CD4-positive, alpha-beta T cell treated with Interleukin-2 at 100 ng/mL for 4 hours (primary cell): ENCODE measurements around the gene UBR4.
A peak's percentile ranks its signal among the peaks of the same experiment; 100 is the strongest.
"Not testable (repeated sequence)": the region's sequence is repeated elsewhere in the genome, so short reads cannot be mapped to it uniquely, and the experiment has no call there.

ENCODE experiments used
- DNase-seq: peaks from one replicate; pipeline ENCODE4 v3.0.0-alpha.2; 2020; ENCODE audit warnings: low spot score

The UBR4 gene

GRCh38 chr1:19190468-19190867 lies 19.6 kb downstream of the UBR4 start:
- DNase-seq: no peak

DNA sequence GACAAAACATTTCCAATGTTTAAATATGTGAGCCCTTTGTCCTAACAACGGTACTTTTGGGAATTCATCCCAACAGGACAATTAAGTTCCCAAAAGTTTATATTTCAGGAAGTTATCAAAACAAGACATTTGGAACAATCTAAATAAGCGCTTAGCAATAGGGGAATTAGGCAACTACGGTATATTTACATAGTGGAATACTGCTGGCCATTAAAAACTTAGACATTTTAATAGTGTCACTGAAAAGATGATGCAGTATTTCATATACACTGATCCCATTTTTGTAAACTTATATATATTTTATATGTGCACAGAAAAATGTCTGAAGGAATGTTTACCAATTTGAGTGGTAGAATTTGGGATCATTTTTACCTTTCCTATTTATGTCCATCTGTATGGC lies 20.8 kb downstream of the UBR4 start:
- DNase-seq: no peak

DNA sequence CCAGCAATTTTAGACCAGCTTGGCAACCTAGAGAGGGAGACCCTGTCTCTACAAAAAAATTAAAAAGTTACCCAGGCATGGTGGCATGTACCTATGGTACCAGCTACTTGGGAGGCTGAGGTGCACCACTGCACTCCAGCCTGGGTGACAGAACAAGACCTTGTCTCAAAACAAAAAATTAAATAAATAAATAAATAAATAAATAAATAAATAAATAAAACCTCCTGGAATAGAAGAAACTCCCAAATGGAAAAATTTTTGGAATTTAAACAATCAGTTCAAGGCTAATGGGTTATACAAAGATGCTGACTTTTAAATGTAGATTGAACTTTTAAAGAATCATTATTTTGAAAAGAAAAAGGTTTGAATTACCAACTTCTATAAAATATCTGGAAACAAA lies 22.2 kb downstream of the UBR4 start:
- DNase-seq: no peak

DNA sequence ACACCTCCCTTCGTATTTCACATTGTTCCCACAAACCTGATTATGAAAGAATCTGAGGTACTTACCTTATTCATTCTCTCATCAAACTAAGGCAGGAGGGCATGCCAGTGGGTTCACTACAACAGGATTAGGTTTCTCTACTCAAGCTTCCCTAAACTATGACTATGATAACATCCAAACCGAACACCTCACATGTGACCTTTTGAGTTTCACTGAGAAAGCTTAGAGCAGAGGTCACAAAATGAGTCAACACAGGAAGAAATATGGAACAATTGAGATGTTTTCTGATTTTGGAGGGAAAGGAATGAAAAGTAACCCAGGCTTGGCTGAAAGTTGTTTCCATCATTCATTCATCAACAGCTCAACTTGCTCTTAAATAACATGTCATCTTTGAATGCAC lies 24.1 kb downstream of the UBR4 start:
- no peak for DNase-seq

DNA sequence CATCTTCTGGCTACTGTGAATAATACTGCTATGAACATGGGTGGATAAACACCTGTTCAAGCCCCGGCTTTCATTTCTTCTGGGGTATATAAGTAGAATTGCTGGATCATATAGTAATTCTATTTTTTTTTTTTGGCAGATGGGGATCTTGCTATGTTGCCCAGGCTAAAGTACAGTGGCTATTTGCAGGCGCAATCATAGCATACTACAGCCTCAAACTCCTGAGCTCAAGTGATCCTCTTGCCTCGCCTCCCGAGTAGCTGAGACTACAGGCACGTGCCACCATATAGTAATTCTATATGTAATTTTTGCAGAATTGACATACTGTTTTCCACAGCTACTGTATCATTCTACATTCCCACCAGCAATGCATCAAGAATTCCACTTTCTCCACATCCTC lies 27.8 kb downstream of the UBR4 start:
- DNase-seq: no peak

DNA sequence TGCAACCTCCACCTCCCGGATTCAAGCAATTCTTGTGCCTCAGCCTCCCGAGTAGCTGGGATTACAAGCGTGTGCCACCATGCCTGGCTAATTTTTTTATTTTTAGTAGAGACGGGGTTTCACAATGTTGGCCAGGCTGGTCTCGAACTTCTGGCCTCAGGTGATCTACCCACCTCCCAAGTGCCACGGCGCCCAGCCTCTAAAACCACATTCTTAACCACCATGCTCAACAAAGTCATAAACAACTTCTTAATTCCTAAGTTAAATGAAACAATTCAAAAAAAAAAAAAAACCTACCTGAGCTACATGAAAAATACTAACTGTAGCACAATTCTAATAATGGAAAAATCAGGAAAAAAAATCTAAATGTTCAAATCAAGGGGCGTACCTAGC lies 29.8 kb downstream of the UBR4 start:
- DNase-seq: not testable (repeated sequence)

DNA sequence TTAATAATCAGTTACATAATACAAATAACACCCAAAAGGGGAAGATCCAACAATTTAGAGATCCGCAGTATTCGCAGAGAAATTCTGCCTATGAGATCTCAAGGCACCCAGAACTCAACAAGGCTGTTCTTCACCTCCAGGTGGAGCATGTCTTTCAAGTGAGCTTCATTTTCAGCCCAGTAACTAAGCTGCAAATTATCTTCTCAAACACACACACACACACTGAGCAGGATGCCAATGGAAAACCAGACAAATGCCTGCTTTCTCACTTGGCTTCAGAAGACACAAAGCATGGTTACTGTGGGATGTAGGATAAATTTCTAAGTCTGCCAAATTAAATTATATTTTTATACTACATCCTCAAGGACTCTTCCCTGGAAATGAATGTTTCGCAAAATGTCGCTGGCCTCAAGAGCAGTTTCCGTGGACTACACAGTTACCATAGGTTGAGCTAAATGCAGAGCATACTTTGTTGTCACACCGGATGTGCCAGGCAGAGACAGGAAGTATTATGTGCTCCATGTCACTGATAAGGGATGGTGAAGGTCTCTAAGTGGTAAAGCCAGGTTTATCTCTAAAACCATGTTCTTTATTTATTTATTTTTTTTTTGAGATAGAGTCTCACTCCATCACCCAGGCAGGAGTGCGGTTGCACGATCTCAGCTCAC lies 30.3 kb downstream of the UBR4 start:
- peak; percentile 20 for DNase-seq

DNA sequence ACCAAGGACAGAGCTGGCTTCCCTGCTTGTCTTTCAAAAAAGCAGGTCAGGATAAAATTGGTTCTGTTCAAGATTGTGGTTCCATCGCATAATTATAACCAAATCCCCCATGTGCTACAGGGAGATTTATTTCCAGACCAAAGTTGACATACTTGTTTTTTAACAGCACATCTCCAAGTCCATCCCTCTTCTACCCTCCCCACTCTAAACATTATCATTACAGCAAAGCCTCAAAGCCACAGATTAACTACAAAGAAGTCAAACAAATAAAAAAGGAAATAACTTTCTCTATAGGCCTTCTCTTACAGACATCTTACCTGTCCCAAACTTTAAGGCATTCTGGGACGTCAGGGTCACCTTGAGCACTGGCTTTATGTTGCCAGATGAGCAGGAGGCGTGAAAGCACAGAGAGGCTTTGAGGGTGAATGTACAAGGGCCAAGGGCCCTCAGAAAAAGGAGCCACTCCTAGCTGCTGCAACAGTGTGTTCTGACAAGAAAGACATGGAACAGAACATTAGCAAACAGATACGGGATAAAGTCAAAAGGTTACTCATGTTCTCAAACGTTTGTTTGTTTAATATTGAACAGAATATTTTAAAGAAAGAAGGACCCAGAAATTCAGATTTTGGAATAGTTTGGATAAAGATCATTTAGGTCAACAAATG lies 31.2 kb downstream of the UBR4 start:
- DNase-seq: no peak

- DNase-seq: no peak
These were observed 32.3 kb downstream of the UBR4 start for GRCh38 chr1:19177811-19178210.

DNA sequence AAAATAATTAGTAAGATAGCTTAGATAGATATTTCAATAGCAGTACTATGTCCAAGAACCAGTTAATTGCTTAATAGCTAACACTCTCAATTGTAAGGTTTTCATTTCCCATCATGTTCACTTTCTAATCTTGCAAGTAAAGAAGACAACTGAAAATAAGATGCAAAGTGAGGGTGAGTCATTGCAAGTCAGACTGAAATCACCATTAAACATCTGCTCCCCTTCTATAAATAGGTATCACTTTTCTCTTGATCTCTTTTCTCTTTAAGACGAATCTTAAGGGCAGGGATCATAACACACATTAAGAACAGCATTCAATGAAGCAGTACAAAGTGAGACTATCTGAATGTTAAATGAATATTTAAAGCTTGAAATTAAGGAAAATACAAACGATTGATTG lies 40.4 kb downstream of the UBR4 start:
- no peak for DNase-seq

DNA sequence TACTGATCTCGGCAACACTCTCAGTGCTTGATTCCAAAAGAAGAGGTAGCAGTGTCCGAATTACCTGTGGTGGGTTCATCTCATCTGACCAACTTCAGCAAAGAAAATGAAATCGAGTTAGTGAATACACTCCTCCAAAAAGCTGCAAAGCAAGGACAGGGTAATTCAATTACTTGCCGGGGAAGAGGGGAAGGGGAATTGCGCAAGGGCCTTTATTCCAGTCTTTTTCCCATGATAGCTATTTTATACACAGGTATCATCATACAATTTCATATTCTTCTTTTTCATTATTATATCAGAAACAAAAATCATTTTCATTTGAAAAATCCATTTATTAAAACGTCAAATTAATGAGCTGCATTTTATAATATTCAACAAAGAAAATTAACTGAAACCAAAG lies 42.9 kb downstream of the UBR4 start:
- no peak for DNase-seq

- DNase-seq: no peak
These were observed 44.0 kb downstream of the UBR4 start for GRCh38 chr1:19166066-19166465.

- no peak for DNase-seq
These were observed 44.6 kb downstream of the UBR4 start for GRCh38 chr1:19165501-19165900.

DNA sequence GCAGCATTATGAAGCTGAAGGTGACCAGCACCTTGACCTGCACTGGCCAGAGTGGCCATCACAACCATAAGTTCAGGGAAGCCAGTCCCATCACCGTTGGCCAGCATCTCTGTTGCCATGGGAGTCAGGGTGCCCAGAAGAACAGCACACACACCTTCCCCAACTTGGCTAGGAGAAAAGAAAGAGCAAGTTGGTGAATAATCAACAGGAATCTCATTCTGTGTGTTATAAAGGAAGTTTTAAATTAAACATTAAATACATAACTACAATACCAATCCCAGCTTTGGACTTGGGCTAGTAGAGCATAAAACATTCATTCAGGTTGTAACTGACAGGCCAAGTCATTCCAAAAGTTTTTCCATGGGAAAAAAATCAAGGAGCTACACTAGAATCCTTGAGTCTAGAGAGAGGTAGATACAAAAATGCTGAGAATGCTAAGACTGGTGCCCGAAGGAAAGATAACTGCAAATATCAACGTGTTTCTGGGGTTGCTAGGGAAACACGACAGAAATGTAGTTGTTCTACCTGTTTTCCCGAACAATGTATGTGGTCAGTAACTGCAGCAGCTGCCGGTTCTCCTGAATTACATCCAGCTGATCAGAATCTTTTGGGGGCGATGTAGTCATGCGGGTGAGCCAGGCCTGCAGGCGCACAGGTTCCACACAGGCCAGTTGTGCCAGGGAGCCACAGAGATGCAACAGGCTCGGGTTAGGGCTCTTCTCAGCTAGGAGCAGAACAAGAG lies 45.6 kb downstream of the UBR4 start:
- no peak for DNase-seq

GRCh38 chr1:19163261-19163660 lies 46.8 kb downstream of the UBR4 start:
- DNase-seq: no peak

DNA sequence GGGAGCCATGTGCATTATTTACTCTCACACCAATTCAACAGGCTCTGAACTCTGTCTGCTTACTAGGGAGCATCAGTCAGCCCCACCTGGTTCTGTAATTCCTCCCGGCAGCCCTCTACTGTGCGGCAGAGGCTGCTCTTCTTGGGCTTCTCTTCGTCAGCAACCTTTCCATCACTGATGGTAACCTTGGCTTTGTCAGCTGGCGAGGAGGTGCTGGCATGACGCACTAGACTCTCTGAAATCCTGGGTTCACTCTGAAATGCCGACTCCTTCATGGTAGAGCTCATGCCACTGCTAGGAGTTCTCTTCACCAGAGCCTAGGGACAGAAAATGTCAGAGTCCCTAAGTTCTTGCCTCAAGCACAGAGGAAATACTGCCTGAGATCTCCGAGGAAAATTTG lies 49.2 kb downstream of the UBR4 start:
- DNase-seq: no peak

DNA sequence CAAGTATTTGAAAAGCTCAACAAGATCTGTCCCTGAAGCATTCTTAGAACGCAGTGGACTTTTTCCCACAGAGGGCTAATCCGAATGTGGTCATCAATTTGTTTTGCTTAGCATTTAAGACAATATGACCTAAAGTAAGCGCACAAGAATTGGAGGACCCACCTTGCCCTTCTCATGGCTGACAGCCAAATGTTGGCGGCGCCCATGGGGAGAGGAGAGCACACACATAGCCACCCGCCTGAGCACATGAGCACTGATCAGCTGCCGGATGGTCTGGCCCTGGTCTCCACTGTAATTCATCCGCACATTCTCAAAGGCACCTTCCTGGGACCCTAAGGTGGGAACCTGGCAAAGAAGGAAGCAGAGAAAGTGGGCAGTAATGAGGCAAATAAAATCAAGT lies 52.4 kb downstream of the UBR4 start:
- DNase-seq: no peak

DNA sequence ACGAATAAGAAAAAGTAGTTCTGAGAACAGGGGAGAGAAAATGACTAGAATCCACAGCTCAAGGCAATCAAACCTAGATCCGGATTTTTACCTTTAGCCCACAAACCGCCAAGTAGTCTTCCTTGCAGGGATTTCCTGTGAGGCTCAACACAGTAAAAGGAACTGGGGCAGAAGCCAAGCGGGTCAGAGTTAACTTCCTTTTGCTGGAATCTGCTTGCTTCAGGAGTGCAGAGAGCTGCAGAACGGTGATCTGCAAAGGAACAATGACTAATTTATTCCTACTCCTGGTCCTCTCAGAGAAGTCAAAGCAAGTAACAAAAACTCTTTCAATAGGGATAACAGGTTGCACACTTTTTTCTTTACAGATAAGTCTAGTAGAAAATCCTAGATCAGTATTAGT lies 53.4 kb downstream of the UBR4 start:
- no peak for DNase-seq

DNA sequence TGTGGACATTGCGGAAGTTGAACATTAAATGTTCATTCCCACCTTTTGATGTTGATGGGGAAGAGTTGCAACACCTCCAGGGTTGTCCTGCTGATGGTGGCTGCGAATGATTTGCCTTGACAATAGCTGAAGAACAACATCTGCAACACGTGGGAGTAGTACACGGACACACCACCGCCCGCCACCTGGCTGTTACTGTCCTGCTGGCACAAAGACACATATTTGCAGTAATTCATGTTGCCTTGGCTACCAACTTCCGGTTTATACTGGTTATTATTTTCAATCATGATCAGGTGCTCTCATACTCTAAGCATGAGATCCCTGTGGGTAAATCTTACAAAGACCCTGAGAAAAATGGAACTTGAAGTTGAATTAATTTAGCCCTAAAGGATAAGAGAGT lies 55.2 kb downstream of the UBR4 start:
- DNase-seq: no peak

DNA sequence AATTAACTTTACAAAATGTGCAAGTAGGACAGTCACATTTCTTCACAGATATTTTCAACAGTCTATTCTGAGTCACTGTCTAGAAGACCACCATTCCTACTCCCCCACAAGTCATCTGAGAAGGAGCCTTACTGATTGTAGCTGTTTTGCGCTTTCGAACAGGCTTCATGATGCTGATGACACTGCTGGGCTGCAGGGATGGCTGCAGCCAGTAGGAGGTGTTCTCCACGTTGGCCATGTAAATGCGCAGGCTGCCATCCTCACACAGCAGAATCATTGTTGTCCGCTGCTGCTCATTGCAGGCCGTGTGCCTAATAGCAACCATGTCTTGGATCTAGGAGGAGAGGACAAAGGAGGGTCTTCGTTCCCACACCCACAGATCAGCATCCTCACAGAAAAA lies 56.9 kb downstream of the UBR4 start:
- no peak for DNase-seq

GRCh38 chr1:19151537-19151936 lies 58.5 kb downstream of the UBR4 start:
- no peak for DNase-seq

- DNase-seq: no peak
These were observed 60.3 kb downstream of the UBR4 start for GRCh38 chr1:19149736-19150135.

GRCh38 chr1:19140465-19140864 lies 69.6 kb downstream of the UBR4 start:
- no peak for DNase-seq

DNA sequence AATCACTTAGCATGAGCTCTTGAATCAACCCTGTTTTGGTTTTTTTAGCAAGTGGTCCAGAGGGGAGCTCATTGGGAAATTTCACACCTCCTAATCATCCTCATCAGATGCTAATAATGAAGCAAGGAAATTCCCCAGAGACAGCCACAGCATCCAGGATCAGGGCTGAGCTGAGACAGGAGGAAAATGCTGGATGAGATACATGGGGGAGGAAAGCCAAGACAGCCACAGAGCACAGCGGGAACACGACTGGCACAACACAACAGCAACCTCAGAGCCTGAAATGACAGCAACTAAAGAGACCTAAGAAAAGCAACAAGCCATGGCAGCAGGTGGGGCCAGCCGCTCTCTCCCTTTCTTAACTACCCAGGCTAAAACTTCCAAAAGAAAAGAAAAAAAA lies 70.4 kb downstream of the UBR4 start:
- DNase-seq: no peak
